Measurements from ENCODE around the gene TNFSF12. TPM values are rescaled to one million over a fixed set of nuclear protein-coding genes. Genes with fewer than 3 reads are reported as not detected.

Gene TNFSF12
- total RNA-seq, 4 donors from 2014 or later = 12.7 to 28.4 (median 18.0) TPM

DNA sequence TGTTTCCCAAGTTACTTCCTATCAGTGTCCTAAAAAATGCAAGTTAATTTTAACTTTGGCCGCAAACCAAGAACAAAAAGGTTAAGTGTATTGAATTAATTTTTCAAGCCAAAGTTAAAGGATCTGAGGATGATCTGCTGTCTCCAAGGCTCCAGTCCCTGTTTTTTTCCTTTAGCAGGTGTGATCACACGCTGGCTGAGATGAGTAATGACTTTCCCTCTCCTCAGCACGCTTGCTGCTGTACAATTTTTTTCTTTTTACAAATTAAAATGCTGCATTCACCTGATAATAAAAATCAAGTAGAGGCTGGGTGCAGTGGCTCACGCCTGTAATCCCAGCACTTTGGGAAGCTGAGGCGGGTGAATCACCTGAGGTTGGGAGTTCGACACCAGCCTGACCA, 3.9 kb upstream of the TNFSF12 start:
- no peak overlapping the region for H3K4me3 ChIP-seq
- TF ChIP-seq, protein P1, sequence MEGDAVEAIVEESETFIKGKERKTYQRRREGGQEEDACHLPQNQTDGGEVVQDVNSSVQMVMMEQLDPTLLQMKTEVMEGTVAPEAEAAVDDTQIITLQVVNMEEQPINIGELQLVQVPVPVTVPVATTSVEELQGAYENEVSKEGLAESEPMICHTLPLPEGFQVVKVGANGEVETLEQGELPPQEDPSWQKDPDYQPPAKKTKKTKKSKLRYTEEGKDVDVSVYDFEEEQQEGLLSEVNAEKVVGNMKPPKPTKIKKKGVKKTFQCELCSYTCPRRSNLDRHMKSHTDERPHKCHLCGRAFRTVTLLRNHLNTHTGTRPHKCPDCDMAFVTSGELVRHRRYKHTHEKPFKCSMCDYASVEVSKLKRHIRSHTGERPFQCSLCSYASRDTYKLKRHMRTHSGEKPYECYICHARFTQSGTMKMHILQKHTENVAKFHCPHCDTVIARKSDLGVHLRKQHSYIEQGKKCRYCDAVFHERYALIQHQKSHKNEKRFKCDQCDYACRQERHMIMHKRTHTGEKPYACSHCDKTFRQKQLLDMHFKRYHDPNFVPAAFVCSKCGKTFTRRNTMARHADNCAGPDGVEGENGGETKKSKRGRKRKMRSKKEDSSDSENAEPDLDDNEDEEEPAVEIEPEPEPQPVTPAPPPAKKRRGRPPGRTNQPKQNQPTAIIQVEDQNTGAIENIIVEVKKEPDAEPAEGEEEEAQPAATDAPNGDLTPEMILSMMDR (IDR thresholded peaks at IDR 0.05) = no peak
- no peak for TF ChIP-seq POLR2A (IDR thresholded peaks at IDR 0.05)
- TF ChIP-seq POLR2AphosphoS5 (IDR thresholded peaks at IDR 0.05) = no peak
- TF ChIP-seq EP300 (IDR thresholded peaks at IDR 0.05) = no peak
- no peaks in the 10 kb centered on the region for H3K27me3 ChIP-seq
- no peaks in the 10 kb centered on the region for H3K36me3 ChIP-seq
- WGBS = 82% methylated on average over 6 of the region's 6 CpGs
- peaks cover 19% of the 10 kb centered on the region for H3K4me1 ChIP-seq
- DNase-seq (ENCODE audit: low spot score in 2 of 2) = no peak
- no peak overlapping the region for H3K27ac ChIP-seq
- H3K9me3 ChIP-seq = no peaks in the 10 kb centered on the region

- Histone ChIP-seq H3K27me3 (no peaks in the 10 kb centered on the region), H3K9me3 (no peaks in the 10 kb centered on the region), H3K36me3 (peaks cover 9% of the 10 kb centered on the region), H3K4me3 (peak overlapping the region; percentile 68), H3K4me1 (peaks cover 24% of the 10 kb centered on the region), H3K27ac (peak overlapping the region; percentile 78)
- no peak for TF ChIP-seq POLR2A (IDR thresholded peaks at IDR 0.05)
- TF ChIP-seq EP300 (IDR thresholded peaks at IDR 0.05) = no peak
- TF ChIP-seq POLR2AphosphoS5 (IDR thresholded peaks at IDR 0.05) = no peak
- TF ChIP-seq, protein P1 (IDR thresholded peaks at IDR 0.05) = no peak
- WGBS = 14% methylated on average over 20 of the region's 20 CpGs
- peak in 1 of 2 donors; percentile 69 for DNase-seq (ENCODE audit: low spot score in 2 of 2)
These were observed 670 bp downstream of the TNFSF12 start for GRCh38 chr17:7549401-7550055.

DNA sequence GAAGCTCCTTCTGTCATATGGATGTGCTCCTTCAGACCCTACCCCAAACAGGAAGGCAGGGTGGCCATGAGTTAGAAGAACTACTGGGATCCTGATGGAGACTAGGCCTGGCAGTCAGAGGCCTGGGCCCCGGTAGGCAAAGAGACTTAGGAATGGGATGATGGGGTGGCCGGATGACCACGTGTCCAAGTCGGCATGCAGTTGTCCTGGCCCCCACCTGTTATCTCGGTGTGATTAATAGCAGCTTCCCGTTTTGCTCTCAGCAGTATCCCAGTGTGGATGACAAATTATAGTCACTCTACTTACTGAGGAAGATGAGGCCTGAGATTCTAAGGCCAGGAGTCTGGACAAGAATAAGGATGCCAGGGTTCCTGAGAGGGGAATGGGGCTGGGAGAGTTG, 1.5 kb downstream of the TNFSF12 start:
- 77% methylated on average over 5 of the region's 6 CpGs for WGBS
- TF ChIP-seq, protein P1 (IDR thresholded peaks at IDR 0.05) = no peak
- TF ChIP-seq POLR2A (IDR thresholded peaks at IDR 0.05) = no peak
- no peak for TF ChIP-seq POLR2AphosphoS5 (IDR thresholded peaks at IDR 0.05)
- no peak for TF ChIP-seq EP300 (IDR thresholded peaks at IDR 0.05)
- H3K27ac ChIP-seq = no peak overlapping the region
- no peaks in the 10 kb centered on the region for H3K9me3 ChIP-seq
- peaks cover 9% of the 10 kb centered on the region for H3K36me3 ChIP-seq
- no peak overlapping the region for H3K4me3 ChIP-seq
- peaks cover 24% of the 10 kb centered on the region for H3K4me1 ChIP-seq
- no peaks in the 10 kb centered on the region for H3K27me3 ChIP-seq
- DNase-seq (ENCODE audit: low spot score in 2 of 2) = no peak

DNA sequence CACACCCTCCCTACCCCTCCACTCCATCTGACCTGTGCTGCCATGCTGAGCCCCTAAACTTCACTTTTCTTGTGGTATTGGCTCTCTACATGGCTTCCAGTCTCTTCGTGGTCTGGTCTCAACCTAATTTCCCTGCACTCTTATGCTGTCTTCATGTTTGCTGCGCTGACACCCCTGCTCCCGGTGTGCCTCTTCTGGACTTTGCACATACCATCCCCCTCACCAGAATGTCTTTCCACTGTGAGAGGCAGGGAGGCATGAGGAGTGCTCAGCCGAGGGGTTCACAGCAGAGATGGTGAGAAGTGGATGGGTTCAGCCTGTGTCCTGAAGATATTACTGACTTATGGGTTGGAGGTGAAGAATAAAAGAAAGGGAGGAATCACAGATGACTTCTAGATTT, 2.5 kb downstream of the TNFSF12 start:
- Histone ChIP-seq H3K4me1 (peaks cover 24% of the 10 kb centered on the region), H3K27me3 (no peaks in the 10 kb centered on the region), H3K36me3 (peaks cover 9% of the 10 kb centered on the region), H3K4me3 (no peak overlapping the region), H3K27ac (no peak overlapping the region), H3K9me3 (no peaks in the 10 kb centered on the region)
- WGBS = 92% methylated on average over 4 of the region's 4 CpGs
- no peak for TF ChIP-seq POLR2A (IDR thresholded peaks at IDR 0.05)
- TF ChIP-seq, protein P1 (IDR thresholded peaks at IDR 0.05) = no peak
- DNase-seq (ENCODE audit: low spot score in 2 of 2) = no peak

DNA sequence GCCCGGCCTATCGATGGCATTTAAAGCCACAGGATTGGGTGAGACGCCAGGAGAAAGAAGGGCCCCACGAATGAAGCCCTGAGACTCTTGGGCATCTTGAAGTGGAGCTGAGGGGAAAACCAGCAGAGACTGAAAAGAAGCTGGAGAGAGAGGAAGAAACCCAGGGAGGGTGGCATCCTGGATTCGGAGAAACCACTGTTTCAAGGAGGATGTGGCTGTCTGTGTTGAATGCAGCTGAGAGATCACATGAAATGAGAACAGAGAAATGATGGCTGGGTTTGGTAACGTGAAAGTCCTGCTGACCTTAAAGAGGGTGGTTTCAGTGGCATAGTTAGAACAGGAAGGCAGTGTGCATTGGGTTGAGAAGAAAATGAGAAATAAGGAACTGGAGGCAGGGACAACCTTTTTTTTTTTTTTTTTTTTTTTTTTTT, 3.8 kb downstream of the TNFSF12 start:
- Histone ChIP-seq H3K4me3 (no peak overlapping the region), H3K36me3 (peaks cover 9% of the 10 kb centered on the region), H3K27me3 (no peaks in the 10 kb centered on the region), H3K9me3 (no peaks in the 10 kb centered on the region), H3K27ac (no peak overlapping the region), H3K4me1 (peaks cover 31% of the 10 kb centered on the region)
- DNase-seq (ENCODE audit: low spot score in 2 of 2) = no peak
- whole genome bisulfite sequencing = 77% methylated on average over 6 of the region's 6 CpGs
- TF ChIP-seq EP300 (IDR thresholded peaks at IDR 0.05) = no peak
- TF ChIP-seq POLR2A (IDR thresholded peaks at IDR 0.05) = no peak
- TF ChIP-seq POLR2AphosphoS5 (IDR thresholded peaks at IDR 0.05) = no peak
- TF ChIP-seq, protein P1 (IDR thresholded peaks at IDR 0.05) = no peak

Measured in suprapubic skin (tissue), 4 donors.